AG08396 (cell line): ENCODE results near the gene PFKP.

Experiments used
- DNase-seq: peaks from one replicate; pipeline ENCODE4 v3.0.0; 2012; ENCODE audit warnings: low spot score, mixed read lengths

The PFKP gene

GRCh38 chr10:3067118-3067858 is at the start of gene PFKP:
PFKP (plus strand) TSS chr10:3067548; CDS start chr10:3067596, 48 bp downstream.
- peak; percentile 68 for DNase-seq

GRCh38 chr10:3018247-3018646 is 49.1 kb upstream of the PFKP start:
- no peak for DNase-seq

- DNase-seq: no peak
Observed at GRCh38 chr10:3020311-3020710, 47.0 kb upstream of the PFKP start.

GRCh38 chr10:3020881-3021280 is 46.5 kb upstream of the PFKP start:
- DNase-seq: no peak

- no peak for DNase-seq
Observed at GRCh38 chr10:3022027-3022426, 45.3 kb upstream of the PFKP start.

- no peak for DNase-seq
Observed at GRCh38 chr10:3023892-3024291, 43.5 kb upstream of the PFKP start.

GRCh38 chr10:3025026-3025683 is 42.2 kb upstream of the PFKP start:
- DNase-seq: no peak

GRCh38 chr10:3027866-3028265 is 39.5 kb upstream of the PFKP start:
- DNase-seq: no peak

GRCh38 chr10:3028441-3028840 is 38.9 kb upstream of the PFKP start:
- no peak for DNase-seq

- no peak for DNase-seq
Observed at GRCh38 chr10:3030765-3031164, 36.6 kb upstream of the PFKP start.

GRCh38 chr10:3031490-3031889 is 35.9 kb upstream of the PFKP start:
- DNase-seq: no peak

GRCh38 chr10:3033925-3034324 is 33.4 kb upstream of the PFKP start:
- DNase-seq: no peak

- DNase-seq: no peak
Observed at GRCh38 chr10:3034616-3035015, 32.7 kb upstream of the PFKP start.

- no peak for DNase-seq
Observed at GRCh38 chr10:3036155-3037021, 31.0 kb upstream of the PFKP start.

- no peak for DNase-seq
Observed at GRCh38 chr10:3037182-3037581, 30.2 kb upstream of the PFKP start.

GRCh38 chr10:3040069-3040468 is 27.3 kb upstream of the PFKP start:
- DNase-seq: no peak

- DNase-seq: no peak
Observed at GRCh38 chr10:3042589-3042988, 24.8 kb upstream of the PFKP start.

- peak; percentile 82 for DNase-seq
Observed at GRCh38 chr10:3043512-3044368, 23.6 kb upstream of the PFKP start.

- peak; percentile 88 for DNase-seq
Observed at GRCh38 chr10:3045471-3046209, 21.7 kb upstream of the PFKP start.

- no peak for DNase-seq
Observed at GRCh38 chr10:3046210-3046779, 21.1 kb upstream of the PFKP start.
